Measurements from ENCODE around the gene ZIC5. TPM values are rescaled to one million over a fixed set of nuclear protein-coding genes. Genes with fewer than 3 reads are reported as not detected.

ZIC5 gene
- total and polyA plus RNA-seq, 2 donors (not counting 1 experiment from before 2014, with no cell fraction given) = not detected

DNA sequence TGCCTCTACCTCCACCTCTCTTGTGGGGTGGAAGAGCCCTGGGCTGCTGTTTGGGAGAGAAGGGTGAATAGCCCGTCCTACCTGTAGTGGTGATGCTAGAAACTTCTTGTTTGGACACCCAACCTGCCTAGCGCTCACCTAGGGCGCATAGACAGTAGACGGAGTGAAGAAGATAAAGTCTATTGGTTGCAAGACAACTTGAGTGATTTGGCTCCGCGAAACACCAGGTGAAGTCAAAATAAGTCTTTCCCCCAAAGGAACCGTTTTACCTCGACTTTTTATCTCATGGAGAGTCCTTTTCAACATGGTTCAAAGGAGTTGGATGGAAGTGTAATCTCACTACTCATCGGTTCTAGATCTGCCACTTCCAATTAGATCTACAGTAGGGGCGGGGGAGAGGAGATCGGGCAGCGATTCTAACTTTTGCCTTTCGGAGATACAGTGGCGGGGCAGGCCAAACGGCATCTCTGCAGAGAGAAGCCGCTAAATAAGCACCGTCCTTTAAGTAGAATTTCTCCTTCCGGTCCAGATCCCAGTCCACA lies 694 bp upstream of the ZIC5 start:
- Histone ChIP-seq H3K4me3 (replicated peaks in 1 of 4; ENCODE audit: control extremely low read depth in 1 of 4, insufficient read depth in 1 of 4, low read depth in 3 of 4, low read length in 4 of 4) (no peak overlapping the region), H3K9me3 (ENCODE audit: control insufficient read depth, insufficient read depth, low read depth, low read length) (no peaks in the 10 kb centered on the region), H3K4me2 (ENCODE audit: extremely low read depth, insufficient read depth, low read length) (no peak overlapping the region), H3K79me2 (ENCODE audit: control insufficient read depth, insufficient read depth, low read length) (no peaks in the 10 kb centered on the region), H2AFZ (ENCODE audit: low read length) (no peak overlapping the region), H3K9ac (ENCODE audit: insufficient read depth, low read length) (no peak overlapping the region), H3K4me1 (ENCODE audit: control insufficient read depth, extremely low read depth, insufficient read depth, low read length) (no peaks in the 10 kb centered on the region), H3K27me3 (ENCODE audit: control insufficient read depth, insufficient read depth, low read length) (peaks cover 88% of the 10 kb centered on the region), H3K27ac (ENCODE audit: insufficient read depth, low read length) (no peak overlapping the region), H4K20me1 (ENCODE audit: control insufficient read depth, extremely low read depth, insufficient read depth, low read length) (peaks cover 1% of the 10 kb centered on the region), H3K36me3 (ENCODE audit: control insufficient read depth, insufficient read depth, low read length) (no peaks in the 10 kb centered on the region)
- DNase-seq (ENCODE audit: low read depth in 2 of 2) = no peak
- TF ChIP-seq EZH2 (IDR thresholded peaks at IDR 0.05; ENCODE audit: low read length, missing control alignments) (peak; percentile 61), CTCF (conservative IDR thresholded peaks at IDR 0.05 in 1 of 2, IDR thresholded peaks at IDR 0.05 in 1 of 2; ENCODE audit: low read depth in 1 of 2, low read length in 2 of 2) (no peak)

DNA sequence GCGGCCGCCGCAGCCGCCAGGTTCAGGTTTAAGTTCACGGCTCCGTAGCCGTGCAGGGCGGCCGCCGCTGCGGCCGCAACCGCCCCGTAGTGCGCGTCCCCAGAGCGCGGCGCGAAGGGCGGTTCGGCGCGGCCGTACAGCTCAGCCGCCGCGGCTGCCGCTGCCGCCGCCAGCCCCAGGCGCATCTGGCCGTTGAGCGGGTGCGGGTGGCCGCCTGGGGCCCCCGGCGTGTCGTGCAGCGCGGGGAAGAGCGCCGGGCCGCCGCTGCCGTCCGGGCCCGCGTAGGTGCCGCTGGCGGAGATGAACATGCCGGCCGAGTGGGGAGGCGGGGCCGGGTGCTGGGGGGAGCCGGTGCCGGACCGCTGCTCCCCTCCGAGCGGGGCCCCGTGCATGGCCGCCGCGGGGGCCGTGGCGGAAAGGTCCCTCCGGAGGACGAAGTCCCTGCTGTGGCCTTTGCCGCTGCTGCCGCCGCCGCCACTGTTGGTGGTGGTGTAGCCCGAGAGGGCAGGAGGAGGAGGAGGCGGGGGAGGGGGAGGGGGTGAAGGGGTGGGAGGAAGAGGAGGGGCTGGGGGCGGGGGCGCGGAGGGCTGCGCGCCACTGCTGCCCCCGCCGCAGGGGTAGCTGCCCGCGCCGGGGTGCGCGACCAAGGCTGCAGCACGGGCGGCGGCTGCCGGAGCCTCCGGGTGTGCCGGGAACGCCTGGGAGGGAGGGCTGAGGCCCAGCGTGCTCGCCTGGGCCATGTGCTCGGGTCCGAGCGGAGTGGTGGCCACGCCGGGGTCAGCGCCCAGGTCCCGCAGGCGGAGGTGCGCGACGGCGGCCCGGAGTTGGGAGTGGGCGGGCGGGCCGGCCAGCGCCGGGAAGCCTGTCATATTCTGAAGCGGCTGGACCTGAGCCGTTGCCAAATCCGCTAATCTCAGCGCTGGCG lies 654 bp downstream of the ZIC5 start:
- Histone ChIP-seq H3K9ac (ENCODE audit: insufficient read depth, low read length) (no peak overlapping the region), H3K36me3 (ENCODE audit: control insufficient read depth, insufficient read depth, low read length) (no peaks in the 10 kb centered on the region), H3K27ac (ENCODE audit: insufficient read depth, low read length) (no peak overlapping the region), H3K9me3 (ENCODE audit: control insufficient read depth, insufficient read depth, low read depth, low read length) (no peaks in the 10 kb centered on the region), H3K79me2 (ENCODE audit: control insufficient read depth, insufficient read depth, low read length) (no peaks in the 10 kb centered on the region), H3K4me1 (ENCODE audit: control insufficient read depth, extremely low read depth, insufficient read depth, low read length) (no peaks in the 10 kb centered on the region), H2AFZ (ENCODE audit: low read length) (no peak overlapping the region), H3K4me3 (replicated peaks in 1 of 4; ENCODE audit: control extremely low read depth in 1 of 4, insufficient read depth in 1 of 4, low read depth in 3 of 4, low read length in 4 of 4) (no peak overlapping the region), H3K4me2 (ENCODE audit: extremely low read depth, insufficient read depth, low read length) (peak overlapping the region; percentile 25), H3K27me3 (ENCODE audit: control insufficient read depth, insufficient read depth, low read length) (peaks cover 81% of the 10 kb centered on the region), H4K20me1 (ENCODE audit: control insufficient read depth, extremely low read depth, insufficient read depth, low read length) (peaks cover 1% of the 10 kb centered on the region)
- TF ChIP-seq CTCF (conservative IDR thresholded peaks at IDR 0.05 in 1 of 2, IDR thresholded peaks at IDR 0.05 in 1 of 2; ENCODE audit: low read depth in 1 of 2, low read length in 2 of 2) (no peak), EZH2 (IDR thresholded peaks at IDR 0.05; ENCODE audit: low read length, missing control alignments) (no peak)
- no peak for DNase-seq (ENCODE audit: low read depth in 2 of 2)

- Histone ChIP-seq H3K4me1 (ENCODE audit: control insufficient read depth, extremely low read depth, insufficient read depth, low read length) (no peaks in the 10 kb centered on the region), H3K79me2 (ENCODE audit: control insufficient read depth, insufficient read depth, low read length) (no peaks in the 10 kb centered on the region), H3K9me3 (ENCODE audit: control insufficient read depth, insufficient read depth, low read depth, low read length) (no peaks in the 10 kb centered on the region), H3K4me2 (ENCODE audit: extremely low read depth, insufficient read depth, low read length) (peak overlapping the region; percentile 25), H3K4me3 (replicated peaks in 1 of 4; ENCODE audit: control extremely low read depth in 1 of 4, insufficient read depth in 1 of 4, low read depth in 3 of 4, low read length in 4 of 4) (no peak overlapping the region), H3K27ac (ENCODE audit: insufficient read depth, low read length) (no peak overlapping the region), H2AFZ (ENCODE audit: low read length) (no peak overlapping the region), H4K20me1 (ENCODE audit: control insufficient read depth, extremely low read depth, insufficient read depth, low read length) (peaks cover 1% of the 10 kb centered on the region), H3K27me3 (ENCODE audit: control insufficient read depth, insufficient read depth, low read length) (peaks cover 77% of the 10 kb centered on the region), H3K36me3 (ENCODE audit: control insufficient read depth, insufficient read depth, low read length) (no peaks in the 10 kb centered on the region), H3K9ac (ENCODE audit: insufficient read depth, low read length) (no peak overlapping the region)
- TF ChIP-seq EZH2 (IDR thresholded peaks at IDR 0.05; ENCODE audit: low read length, missing control alignments) = peak; percentile 99
- TF ChIP-seq CTCF (conservative IDR thresholded peaks at IDR 0.05 in 1 of 2, IDR thresholded peaks at IDR 0.05 in 1 of 2; ENCODE audit: low read depth in 1 of 2, low read length in 2 of 2) = no peak
- DNase-seq (ENCODE audit: low read depth in 2 of 2) = peak in 1 of 2 donors; percentile 30
Observed at GRCh38 chr13:99969919-99970650, 1.5 kb downstream of the ZIC5 start.
